PC-3 (cell line): ENCODE results near the gene GFOD1.

ENCODE experiments used
- CTCF ChIP-seq: fragments of 300-600 bp; sonication (generic); conservative IDR thresholded peaks from 2 replicates; pipeline ENCODE4 v1.5.1; 2017; ENCODE audit warnings: antibody characterized with exemption, low read depth, mild to moderate bottlenecking, low read length
- EZH2 ChIP-seq: fragments of 300-600 bp; sonication (generic); IDR thresholded peaks from one replicate; pipeline ENCODE4 v1.6.1; 2017; ENCODE audit warnings: antibody characterized with exemption, mild to moderate bottlenecking, low read length; ENCODE audit not compliant: unreplicated experiment
- EZH2phosphoT487 ChIP-seq: fragments of 300-600 bp; sonication (generic); IDR thresholded peaks from 2 replicates; pipeline ENCODE4 v1.6.1; 2018; ENCODE audit warnings: mild to moderate bottlenecking, antibody characterized with exemption, low read length, borderline replicate concordance

DNA sequence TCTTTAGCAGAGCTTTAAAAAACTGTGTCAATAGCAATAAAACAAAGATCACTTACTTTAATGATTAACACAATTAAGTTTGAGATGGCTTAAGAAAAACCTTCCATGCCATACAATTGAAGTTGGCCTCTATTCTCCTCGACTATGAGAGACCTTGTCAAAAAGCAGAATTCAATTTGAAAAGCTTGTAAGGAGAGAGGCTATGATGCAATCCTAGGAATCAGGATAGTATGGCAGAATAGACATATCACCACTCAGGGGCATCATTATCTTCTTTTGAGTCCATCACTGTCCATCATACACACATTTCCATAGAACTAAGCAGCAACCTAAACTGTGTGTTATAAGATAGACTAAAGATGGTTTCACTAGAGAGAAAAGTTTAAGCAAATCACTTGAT is 176.2 kb downstream of the GFOD1 start:
- TF ChIP-seq CTCF = no peak
- TF ChIP-seq EZH2phosphoT487 = no peak
- TF ChIP-seq EZH2 = no peak
